WTC11 (cell line): ENCODE results near the gene ARRDC1. TPM values are rescaled to one million over a fixed set of nuclear protein-coding genes. Genes with fewer than 3 reads are reported as not detected.

Experiments
- ATAC-seq: fragments of 200-7000 bp; cut with Tn5 transposase; 2 replicates; pipeline ENCODE4 v1.10.0; 2021; ENCODE audit warnings: mild to moderate bottlenecking, moderate library complexity
- CTCF ChIA-PET: fragments of 300-600 bp; sonication (Branson Sonifier 250); formaldehyde crosslinking; loops from one replicate; lab custom pipeline; 2021; ENCODE audit warnings: antibody characterized with exemption; lab: Charles Lee
- POLR2A ChIA-PET: fragments of 350-600 bp; sonication (Branson Sonifier 250); formaldehyde crosslinking; loops from one replicate; lab custom pipeline; 2021; ENCODE audit warnings: antibody characterized with exemption; lab: Charles Lee
- DNase-seq: peaks from one replicate; pipeline ENCODE4 v3.0.0; 2021; ENCODE audit warnings: low spot score
- H3K27ac Mint-ChIP-seq: 2 replicates; pipeline ENCODE4 v1.8.0; 2021; ENCODE audit warnings: mixed read lengths
- H3K27me3 Mint-ChIP-seq: 2 replicates; pipeline ENCODE4 v1.8.0; 2021; ENCODE audit warnings: low read depth, mild to moderate bottlenecking, moderate library complexity, mixed read lengths
- H3K36me3 Mint-ChIP-seq: 2 replicates; pipeline ENCODE4 v1.8.0; 2021; ENCODE audit warnings: mixed read lengths
- H3K4me1 Mint-ChIP-seq: 2 replicates; pipeline ENCODE4 v1.8.0; 2022; ENCODE audit warnings: mixed read lengths
- H3K4me3 Mint-ChIP-seq: 2 replicates; pipeline ENCODE4 v1.8.0; 2021; ENCODE audit warnings: mild to moderate bottlenecking, moderate library complexity, mixed read lengths
- H3K9me3 Mint-ChIP-seq: 2 replicates; pipeline ENCODE4 v1.8.0; 2021; ENCODE audit warnings: mixed read lengths
- E2F4 ChIP-seq: sonication (generic); formaldehyde crosslinking; IDR thresholded peaks from 2 replicates; pipeline ENCODE4 v1.8.1; 2022; ENCODE audit warnings: low read depth, mild to moderate bottlenecking, moderate library complexity, missing genetic modification reagents, borderline replicate concordance
- E2F5 ChIP-seq: sonication (generic); formaldehyde crosslinking; IDR thresholded peaks from 2 replicates; pipeline ENCODE4 v1.8.1; 2022; ENCODE audit warnings: mild to moderate bottlenecking, moderate library complexity, missing genetic modification reagents
- EMX1 ChIP-seq: fragments of 250-450 bp; sonication (Bioruptor Pico); IDR thresholded peaks from 2 replicates; pipeline ENCODE4 v1.8.0; 2021; ENCODE audit warnings: mild to moderate bottlenecking
- ERG ChIP-seq: fragments of 250-450 bp; sonication (Bioruptor Pico); IDR thresholded peaks from 2 replicates; pipeline ENCODE4 v1.8.0; 2021; ENCODE audit warnings: mild to moderate bottlenecking
- HMGXB4 ChIP-seq: sonication (generic); formaldehyde crosslinking; IDR thresholded peaks from 2 replicates; pipeline ENCODE4 v1.8.1; 2023; ENCODE audit warnings: mild to moderate bottlenecking, moderate library complexity, missing genetic modification reagents
- IRF2 ChIP-seq: sonication (generic); formaldehyde crosslinking; IDR thresholded peaks from 2 replicates; pipeline ENCODE4 v1.8.0; 2022; ENCODE audit warnings: low read depth, missing genetic modification reagents, borderline replicate concordance
- MXD4 ChIP-seq: fragments of 250-450 bp; sonication (Bioruptor Pico); IDR thresholded peaks from 2 replicates; pipeline ENCODE4 v1.8.0; 2021; ENCODE audit warnings: mild to moderate bottlenecking, moderate library complexity, borderline replicate concordance
- NR1H2 ChIP-seq: sonication (generic); formaldehyde crosslinking; IDR thresholded peaks from 2 replicates; pipeline ENCODE4 v1.9.0; 2021; ENCODE audit warnings: mild to moderate bottlenecking, moderate library complexity, missing genetic modification reagents
- NR3C1 ChIP-seq: sonication (generic); formaldehyde crosslinking; conservative IDR thresholded peaks from 2 replicates; pipeline ENCODE4 v1.8.1; 2023; ENCODE audit warnings: low read depth, mild to moderate bottlenecking, missing genetic modification reagents
- PREB ChIP-seq: sonication (generic); formaldehyde crosslinking; IDR thresholded peaks from 2 replicates; pipeline ENCODE4 v1.8.1; 2022; ENCODE audit warnings: mild to moderate bottlenecking, missing genetic modification reagents, moderate library complexity, borderline replicate concordance
- PRRX2 ChIP-seq: fragments of 250-450 bp; sonication (Bioruptor Pico); IDR thresholded peaks from 2 replicates; pipeline ENCODE4 v1.8.0; 2021; ENCODE audit warnings: mild to moderate bottlenecking
- ZBTB21 ChIP-seq: sonication (generic); formaldehyde crosslinking; IDR thresholded peaks from 2 replicates; pipeline ENCODE4 v1.8.1; 2023; ENCODE audit warnings: mild to moderate bottlenecking, missing genetic modification reagents, borderline replicate concordance
- ZNF121 ChIP-seq: sonication (generic); formaldehyde crosslinking; IDR thresholded peaks from 2 replicates; pipeline ENCODE4 v1.8.0; 2023; ENCODE audit warnings: missing genetic modification reagents
- ZNF232 ChIP-seq: sonication (generic); formaldehyde crosslinking; IDR thresholded peaks from 2 replicates; pipeline ENCODE4 v1.8.0; 2022; ENCODE audit warnings: mild to moderate bottlenecking, missing genetic modification reagents
- ZNF425 ChIP-seq: fragments of 250-450 bp; sonication (Bioruptor Pico); conservative IDR thresholded peaks from 2 replicates; pipeline ENCODE4 v1.9.0; 2021; ENCODE audit warnings: mild to moderate bottlenecking
- ZNF671 ChIP-seq: fragments of 250-450 bp; sonication (Bioruptor Pico); IDR thresholded peaks from 2 replicates; pipeline ENCODE4 v1.8.0; 2021; ENCODE audit warnings: mild to moderate bottlenecking
- total RNA-seq: library from RNA; stranded (reverse); gene quantifications from 3 replicates; pipeline ENCODE4 v1.2.3, GENCODE V29; 2021

Gene ARRDC1
- total RNA-seq, 1 experiment from 2014 or later: 41.3 TPM

- Mint-ChIP-seq H3K4me3 (no peak overlapping the region), H3K27ac (peak overlapping the region; percentile 88), H3K9me3 (no peaks in the 10 kb centered on the region), H3K27me3 (no peaks in the 10 kb centered on the region), H3K36me3 (peaks cover 3% of the 10 kb centered on the region; the same call in 1 of the 2 replicates)
- CTCF ChIA-PET: interaction anchor here (1.6 to 1.9 kb wide), 2 partner anchors 42 to 64 kb away, joined by 5 read pairs; no protein-coding TSS in a partner anchor
- POLR2A ChIA-PET: no interaction called here
- no peak for DNase-seq
- ATAC-seq: no peak
- no peak for TF ChIP-seq NR3C1 (CRISPR knock-in tag)
- TF ChIP-seq ZNF425 (CRISPR knock-in tag): no peak
- no peak for TF ChIP-seq ZNF232 (CRISPR knock-in tag)
- no peak for TF ChIP-seq ERG (CRISPR knock-in tag)
- no peak for TF ChIP-seq IRF2 (CRISPR knock-in tag)
- no peak for TF ChIP-seq ZBTB21 (CRISPR knock-in tag)
- TF ChIP-seq EMX1 (CRISPR knock-in tag): no peak
- no peak for TF ChIP-seq NR1H2 (CRISPR knock-in tag)
- TF ChIP-seq MXD4: no peak
- TF ChIP-seq E2F5 (CRISPR knock-in tag): no peak
- no peak for TF ChIP-seq E2F4 (CRISPR knock-in tag)
- no peak for TF ChIP-seq HMGXB4 (CRISPR knock-in tag)
- no peak for TF ChIP-seq ZNF671
- no peak for TF ChIP-seq PRRX2 (CRISPR knock-in tag)
- no peak for TF ChIP-seq PREB
- no peak for TF ChIP-seq ZNF121 (CRISPR knock-in tag)
- TF ChIP-seq, all 79 proteins: peak for 0
- H3K4me1 Mint-ChIP-seq: peaks cover 48% of the 10 kb centered on the region
Observed at GRCh38 chr9:137631345-137632229, 26.1 kb downstream of the ARRDC1 start.
